HepG2 (cell line): ENCODE data around the gene ANAPC5. TPM values are rescaled to one million over a fixed set of nuclear protein-coding genes. Genes with fewer than 3 reads are reported as not detected.
A peak's percentile ranks its signal among the peaks of the same experiment; 100 is the strongest.

Experiments
- ELK4 ChIP-seq: sonication (generic); formaldehyde crosslinking; IDR thresholded peaks from 2 replicates; pipeline ENCODE4 v1.9.0; 2021; ENCODE audit warnings: missing genetic modification reagents, borderline replicate concordance
- FOXC1 ChIP-seq: sonication (generic); formaldehyde crosslinking; IDR thresholded peaks from 2 replicates; pipeline ENCODE4 v1.8.0; 2022; ENCODE audit warnings: mild to moderate bottlenecking, missing genetic modification reagents, borderline replicate concordance
- GATA4 ChIP-seq: sonication (generic); IDR thresholded peaks from 2 replicates; pipeline ENCODE4 v1.6.1; 2016; ENCODE audit warnings: antibody characterized with exemption, low read depth, borderline replicate concordance
- GRHL1 ChIP-seq: sonication (generic); formaldehyde crosslinking; conservative IDR thresholded peaks from 2 replicates; pipeline ENCODE4 v1.8.0; 2022; ENCODE audit warnings: missing genetic modification reagents
- HOXA3 ChIP-seq: sonication (generic); formaldehyde crosslinking; IDR thresholded peaks from 2 replicates; pipeline ENCODE4 v1.5.0; 2020; ENCODE audit warnings: missing genetic modification reagents
- MXD4 ChIP-seq: IDR thresholded peaks from 2 replicates; pipeline ENCODE4 v1.6.1; 2016; ENCODE audit warnings: mild to moderate bottlenecking, missing biosample characterization, missing genetic modification reagents
- NFE2 ChIP-seq: sonication (generic); formaldehyde crosslinking; IDR thresholded peaks from 2 replicates; pipeline ENCODE4 v1.4.0; 2020; ENCODE audit warnings: missing genetic modification reagents
- PREB ChIP-seq: sonication (generic); formaldehyde crosslinking; IDR thresholded peaks from 2 replicates; pipeline ENCODE4 v1.4.0; 2020; ENCODE audit warnings: missing genetic modification reagents
- SP5 ChIP-seq: IDR thresholded peaks from 2 replicates; pipeline ENCODE4 v1.6.1; 2016; ENCODE audit warnings: low read depth, borderline replicate concordance
- SRSF4 ChIP-seq: fragments of 200-400 bp; formaldehyde crosslinking; IDR thresholded peaks from one replicate; pipeline ENCODE4 v1.6.1; 2018; ENCODE audit warnings: mild to moderate bottlenecking, low read depth, low read length, moderate library complexity; ENCODE audit not compliant: poor library complexity, severe bottlenecking
- STAG1 ChIP-seq: sonication (generic); formaldehyde crosslinking; IDR thresholded peaks from 2 replicates; pipeline ENCODE4 v1.4.0; 2020; ENCODE audit warnings: missing genetic modification reagents
- ZFP41 ChIP-seq: sonication (generic); formaldehyde crosslinking; IDR thresholded peaks from 2 replicates; pipeline ENCODE4 v1.4.0; 2020; ENCODE audit warnings: mild to moderate bottlenecking, missing genetic modification reagents, borderline replicate concordance
- ZNF234 ChIP-seq: sonication (generic); formaldehyde crosslinking; conservative IDR thresholded peaks from 2 replicates; pipeline ENCODE4 v1.5.1; 2020; ENCODE audit warnings: mild to moderate bottlenecking, missing genetic modification reagents
- ZNF275 ChIP-seq: sonication (generic); formaldehyde crosslinking; IDR thresholded peaks from 2 replicates; pipeline ENCODE4 v1.8.0; 2022; ENCODE audit warnings: missing genetic modification reagents, mild to moderate bottlenecking, inconsistent platforms, borderline replicate concordance
- ZNF326 ChIP-seq: sonication (generic); formaldehyde crosslinking; IDR thresholded peaks from 2 replicates; pipeline ENCODE4 v1.4.0; 2020; ENCODE audit warnings: missing genetic modification reagents, borderline replicate concordance
- ZNF329 ChIP-seq: sonication (generic); formaldehyde crosslinking; IDR thresholded peaks from 2 replicates; pipeline ENCODE4 v1.9.0; 2021; ENCODE audit warnings: low read depth, mild to moderate bottlenecking, missing genetic modification reagents
- ZNF350 ChIP-seq: sonication (generic); formaldehyde crosslinking; IDR thresholded peaks from 2 replicates; pipeline ENCODE4 v1.4.0; 2020; ENCODE audit warnings: mild to moderate bottlenecking, low read depth, missing genetic modification reagents, borderline replicate concordance
- ZNF382 ChIP-seq: sonication (generic); formaldehyde crosslinking; IDR thresholded peaks from 2 replicates; pipeline ENCODE4 v1.5.0; 2020; ENCODE audit warnings: missing genetic modification reagents, mild to moderate bottlenecking, borderline replicate concordance
- ZNF572 ChIP-seq: sonication (generic); formaldehyde crosslinking; IDR thresholded peaks from 2 replicates; pipeline ENCODE4 v1.5.1; 2020; ENCODE audit warnings: mild to moderate bottlenecking, missing genetic modification reagents
- ZNF589 ChIP-seq: sonication (generic); formaldehyde crosslinking; conservative IDR thresholded peaks from 2 replicates; pipeline ENCODE4 v1.8.0; 2022; ENCODE audit warnings: mild to moderate bottlenecking, moderate library complexity, missing genetic modification reagents
- ZNF75D ChIP-seq: sonication (generic); formaldehyde crosslinking; IDR thresholded peaks from 2 replicates; pipeline ENCODE4 v1.8.1; 2023; ENCODE audit warnings: missing genetic modification reagents, mild to moderate bottlenecking, borderline replicate concordance
- ZNF766 ChIP-seq: sonication (generic); formaldehyde crosslinking; IDR thresholded peaks from 2 replicates; pipeline ENCODE4 v1.5.0; 2020; ENCODE audit warnings: missing genetic modification reagents, borderline replicate concordance
- ZNF816 ChIP-seq: sonication (generic); formaldehyde crosslinking; IDR thresholded peaks from 2 replicates; pipeline ENCODE4 v1.8.0; 2022; ENCODE audit warnings: missing genetic modification reagents, mild to moderate bottlenecking, borderline replicate concordance
- ZSCAN30 ChIP-seq: sonication (generic); formaldehyde crosslinking; IDR thresholded peaks from 2 replicates; pipeline ENCODE4 v1.5.0; 2020; ENCODE audit warnings: mild to moderate bottlenecking, missing genetic modification reagents
- polyA plus RNA-seq, 8 experiments: library from polyadenylated mRNA; depleted of rRNA in 3 of 8; stranded (reverse) in 7 of 8; unstranded in 1 of 8; fragments of >200 nt; fragmentation: Illumina TruSeq in 4 of 8; extraction: Trizol in 4 of 8; gene quantifications; 2 replicates each; pipeline versions ENCODE4 v1.2.1 to v1.2.3, GENCODE V29; 2011 to 2016; ENCODE audit warnings: low read depth in 4 of 8, missing spikeins in 1 of 8, mixed read lengths in 1 of 8; ENCODE audit not compliant: insufficient read depth in 1 of 8
- total RNA-seq, 5 experiments: library from RNA; depleted of rRNA; stranded (reverse); fragments of >200 nt; fragmentation: Illumina TruSeq; extraction: Trizol; gene quantifications; 2 replicates each; pipeline ENCODE4 v1.2.3, GENCODE V29; 2016; ENCODE audit warnings: low read depth in 1 of 5

The ANAPC5 gene
- total and polyA plus RNA-seq, 2 of the 13 experiments (the other 11 are each of a cell fraction or from before 2014, with no cell fraction given) = 146 to 161 TPM

- TF ChIP-seq ZNF329 (CRISPR knock-in tag) (0 out of 2 replicates have a peak, but pooled peaks have one; percentile 48), STAG1 (no peak), ZNF275 (CRISPR knock-in tag) (peak; percentile 88), GATA4 (peak; percentile 79), ELK4 (CRISPR knock-in tag) (no peak), SP5 (CRISPR knock-in tag) (peak; percentile 71), ZSCAN30 (CRISPR knock-in tag) (peak; percentile 75; the same call in 1 of the 2 replicates), ZFP41 (no peak), MXD4 (CRISPR knock-in tag) (0 out of 2 replicates have a peak, but pooled peaks have one; percentile 40), ZNF326 (CRISPR knock-in tag) (no peak), NFE2 (CRISPR knock-in tag) (no peak), ZNF572 (no peak), FOXC1 (CRISPR knock-in tag) (peak; percentile 53; the same call in 1 of the 2 replicates), HOXA3 (CRISPR knock-in tag) (peak; percentile 86), ZNF766 (no peak), ZNF589 (CRISPR knock-in tag) (no peak; the same call in 1 of the 2 replicates), ZNF382 (CRISPR knock-in tag) (no peak), ZNF816 (0 out of 2 replicates have a peak, but pooled peaks have one; percentile 30), ZNF350 (CRISPR knock-in tag) (peak; percentile 80), SRSF4 (no peak), PREB (no peak), ZNF75D (peak; percentile 52; the same call in 1 of the 2 replicates), ZNF234 (CRISPR knock-in tag) (no peak), GRHL1 (CRISPR knock-in tag) (no peak)
These were observed 47.5 kb upstream of the ANAPC5 start, which contains the start of gene RNF34 (continued) for GRCh38 chr12:121399391-121400331.
